A549 (cell line): Measurements from ENCODE around the gene WNT1. TPM values are rescaled to one million over a fixed set of nuclear protein-coding genes. Genes with fewer than 3 reads are reported as not detected.

Source experiments
- ATAC-seq, 2 experiments: fragments of 200-7000 bp in 1 of 2; fragments of >200 bp in 1 of 2; cut with Nextera tagmentation in 1 of 2; cut with Tn5 transposase in 1 of 2; 3 replicates each; pipeline versions ENCODE4 v1.8.0 to v1.9.1; 2018 to 2020; ENCODE audit warnings: mild to moderate bottlenecking in 1 of 2, moderate library complexity in 1 of 2
- CTCF ChIA-PET: fragments of 300-600 bp; sonication (Branson Sonifier 250); formaldehyde crosslinking; extraction: SDS; loops from one replicate; lab custom pipeline; 2021; ENCODE audit warnings: antibody characterized with exemption, inconsistent platforms; lab: Yijun Ruan, JAX
- POLR2A ChIA-PET: fragments of 350-600 bp; formaldehyde crosslinking; extraction: SDS; loops from one replicate; lab custom pipeline; 2021; ENCODE audit warnings: antibody characterized with exemption, inconsistent platforms; lab: Yijun Ruan, JAX
- DNase-seq, 2 experiments: peaks; one replicate each; pipeline versions ENCODE4 v3.0.0 to v3.0.0-alpha.2; 2011 to 2016; ENCODE audit warnings: low read depth in 1 of 2, low spot score in 1 of 2
- FAIRE-seq: peaks from 2 replicates; lab custom pipeline; 2011; peaks lifted over from hg19 to GRCh38; lab: Jason Lieb, UNC
- H3K27ac ChIP-seq, 2 experiments: fragments of >200 bp; sonication (Bioruptor Twin); formaldehyde crosslinking; 3 replicates each; pipeline ENCODE4 v1.5.1; 2016 to 2017
- H3K4me1 ChIP-seq: fragments of >200 bp; sonication (Bioruptor Twin); formaldehyde crosslinking; 3 replicates; pipeline ENCODE4 v1.6.1; 2016
- H3K4me2 ChIP-seq: fragments of >200 bp; sonication (Bioruptor Twin); formaldehyde crosslinking; 3 replicates; pipeline ENCODE4 v1.6.1; 2016
- H3K4me3 ChIP-seq: fragments of >200 bp; sonication (Bioruptor Twin); formaldehyde crosslinking; 3 replicates; pipeline ENCODE4 v1.5.1; 2016
- H3K9me3 ChIP-seq: fragments of >200 bp; sonication (Bioruptor Twin); formaldehyde crosslinking; 3 replicates; pipeline ENCODE4 v1.6.1; 2016
- BCL3 ChIP-seq: fragments of >200 bp; sonication (Bioruptor Twin); formaldehyde crosslinking; IDR thresholded peaks from 3 replicates; pipeline ENCODE4 v1.6.1; 2016
- CBX8 ChIP-seq: fragments of 200-600 bp; sonication (generic); IDR thresholded peaks from 2 replicates; pipeline ENCODE4 v1.6.1; 2016
- CEBPB ChIP-seq, 2 experiments: fragments of >200 bp in 1 of 2; sonication (Bioruptor Twin) in 1 of 2; formaldehyde crosslinking in 1 of 2; IDR thresholded peaks; 2 replicates each; pipeline ENCODE4 v1.6.1; 2012 to 2016
- CHD2 ChIP-seq: fragments of 150-350 bp; IDR thresholded peaks from 2 replicates; pipeline ENCODE4 v1.6.1; 2014; ENCODE audit warnings: low read length; ENCODE audit not compliant: partially characterized antibody
- CTCF ChIP-seq: fragments of >200 bp; sonication (Bioruptor Twin); formaldehyde crosslinking; IDR thresholded peaks from 3 replicates; pipeline ENCODE4 v1.5.1; 2016
- ESRRA ChIP-seq: fragments of 150-350 bp; IDR thresholded peaks from 2 replicates; pipeline ENCODE4 v1.6.1; 2014; ENCODE audit warnings: mild to moderate bottlenecking, low read length, borderline replicate concordance
- FOSL2 ChIP-seq, 2 experiments: fragments of 450-650 bp in 1 of 2; fragments of >200 bp in 1 of 2; sonication (Bioruptor Twin) in 1 of 2; formaldehyde crosslinking; IDR thresholded peaks; 2 replicates each; pipeline versions ENCODE4 v1.5.0 to v1.6.1; 2016 to 2020; ENCODE audit warnings: mild to moderate bottlenecking in 1 of 2, moderate library complexity in 1 of 2
- FOXS1 ChIP-seq: fragments of 250-450 bp; sonication (Bioruptor Pico); IDR thresholded peaks from 2 replicates; pipeline ENCODE4 v1.5.0; 2020; ENCODE audit warnings: mild to moderate bottlenecking, moderate library complexity
- HDAC2 ChIP-seq: fragments of 200-600 bp; sonication (generic); IDR thresholded peaks from 2 replicates; pipeline ENCODE4 v1.6.1; 2016
- HOXA7 ChIP-seq: fragments of 250-450 bp; sonication (Bioruptor Pico); IDR thresholded peaks from 2 replicates; pipeline ENCODE4 v1.5.0; 2020; ENCODE audit warnings: mild to moderate bottlenecking, moderate library complexity
- KDM1A ChIP-seq: fragments of 200-600 bp; sonication (generic); IDR thresholded peaks from 2 replicates; pipeline ENCODE4 v1.6.1; 2016; ENCODE audit warnings: low read depth, mild to moderate bottlenecking
- MYC ChIP-seq: IDR thresholded peaks from 2 replicates; pipeline ENCODE4 v1.6.1; 2012; ENCODE audit warnings: mild to moderate bottlenecking, inconsistent platforms, low read length, improper control_type of control experiment, borderline replicate concordance
- NR3C1 ChIP-seq: fragments of >200 bp; sonication (Bioruptor Twin); formaldehyde crosslinking; IDR thresholded peaks from 3 replicates; pipeline ENCODE4 v1.6.1; 2017
- PHF8 ChIP-seq: fragments of 200-600 bp; sonication (generic); IDR thresholded peaks from 2 replicates; pipeline ENCODE4 v1.6.1; 2016; ENCODE audit warnings: low read depth, mild to moderate bottlenecking, antibody characterized with exemption, moderate library complexity, borderline replicate concordance
- RAD21 ChIP-seq, 2 experiments: fragments of >200 bp in 1 of 2; sonication (Bioruptor Twin) in 1 of 2; formaldehyde crosslinking in 1 of 2; IDR thresholded peaks in 1 of 2; conservative IDR thresholded peaks in 1 of 2; 2 replicates in 1 of 2; 3 replicates in 1 of 2; pipeline ENCODE4 v1.6.1; 2012 to 2018; ENCODE audit warnings: inconsistent platforms in 1 of 2
- RARB ChIP-seq: fragments of 250-450 bp; sonication (Bioruptor Pico); IDR thresholded peaks from 2 replicates; pipeline ENCODE4 v1.8.0; 2021; ENCODE audit warnings: mild to moderate bottlenecking, moderate library complexity
- SMC3 ChIP-seq: fragments of >200 bp; sonication (Bioruptor Twin); formaldehyde crosslinking; IDR thresholded peaks from 3 replicates; pipeline ENCODE4 v1.6.1; 2018; ENCODE audit warnings: inconsistent platforms
- SREBF2 ChIP-seq: fragments of 450-650 bp; IDR thresholded peaks from 2 replicates; pipeline ENCODE4 v1.6.1; 2014; ENCODE audit warnings: mild to moderate bottlenecking, moderate library complexity
- ZC3H11A ChIP-seq: fragments of 450-650 bp; IDR thresholded peaks from 2 replicates; pipeline ENCODE4 v1.6.1; 2014; ENCODE audit warnings: antibody characterized with exemption, mild to moderate bottlenecking
- ZFP36 ChIP-seq: fragments of 450-650 bp; IDR thresholded peaks from 2 replicates; pipeline ENCODE4 v1.6.1; 2014; ENCODE audit warnings: borderline replicate concordance; ENCODE audit not compliant: partially characterized antibody
- WGBS: methylation state at CpG from one replicate; pipeline ENCODE4 v1.1.6; 2017; ENCODE audit errors: missing lambda C conversion rate; 5-methylcytosine and 5-hydroxymethylcytosine counted together
- polyA plus RNA-seq, 4 experiments: library from polyadenylated mRNA; depleted of rRNA in 3 of 4; stranded (reverse); fragments of >200 nt; fragmentation: RNase III in 1 of 4; extraction: RNeasy Plus Mini Kit Qiagen cat#74134 plus additional on column Dnase treatment in 1 of 4; gene quantifications; 2 replicates in 3 of 4; 3 replicates in 1 of 4; pipeline ENCODE4 v1.2.3, GENCODE V29; 2011 to 2017

Gene WNT1
- polyA plus RNA-seq, 2 of the 4 experiments (the other 2 are of a cell fraction), result not detected

GRCh38 chr12:48972952-48973483, 5.1 kb upstream of the WNT1 start (continued):
- TF ChIP-seq CEBPB (IDR thresholded peaks at IDR 0.05), result no peak
- no peak for TF ChIP-seq PHF8
- no peak for TF ChIP-seq SREBF2
- no peak for TF ChIP-seq NR3C1
- no peak for TF ChIP-seq FOXS1 (CRISPR knock-in tag)

- Histone ChIP-seq H3K9me3 (no peaks in the 10 kb centered on the region), H3K4me3 (no peak overlapping the region), H3K4me1 (peaks cover 26% of the 10 kb centered on the region), H3K4me2 (no peak overlapping the region), H3K27ac (no peak overlapping the region)
- DNase-seq (no peak), ATAC-seq (no peak), FAIRE-seq (no peak)
- WGBS, result 80% methylated on average over 12 of the region's 12 CpGs
- TF ChIP-seq CHD2 (no peak), RAD21 (conservative IDR thresholded peaks at IDR 0.05 in 1 of 2, IDR thresholded peaks at IDR 0.05 in 1 of 2) (no peak), ESRRA (no peak), KDM1A (no peak), ZFP36 (no peak), SMC3 (no peak), MYC (no peak), NR3C1 (no peak), ZC3H11A (no peak), CEBPB (IDR thresholded peaks at IDR 0.05) (no peak), HDAC2 (no peak), BCL3 (no peak), FOSL2 (IDR thresholded peaks at IDR 0.05) (no peak), FOSL2 (CRISPR knock-in tag; IDR thresholded peaks at IDR 0.05) (no peak), CBX8 (no peak), HOXA7 (CRISPR knock-in tag) (no peak)
- ChIA-PET CTCF (interaction anchor here (70.2 to 77.5 kb wide), 2 partner anchors 6 to 19 kb away, joined by 2584 read pairs; partner anchors contain the start of genes ARF3, DDN, FKBP11 and PRKAG1), POLR2A (interaction anchor here (1.2 kb wide), 1 partner anchor 14 kb away, joined by 3 read pairs; no protein-coding TSS in a partner anchor)
Observed at GRCh38 chr12:48973531-48973930, 4.6 kb upstream of the WNT1 start.

- no peak for FAIRE-seq
- peak in 1 of 2 experiments; percentile 52; a peak in 3 of 6 replicates for ATAC-seq
- DNase-seq, result peak in 1 of 2 experiments; percentile 56
Observed at GRCh38 chr12:48973941-48974673, 4.0 kb upstream of the WNT1 start.

More at GRCh38 chr12:48973941-48974673, 4.0 kb upstream of the WNT1 start:
- no peaks in the 10 kb centered on the region for H3K9me3 ChIP-seq
- ChIA-PET CTCF (interaction anchor here (1.3 to 77.5 kb wide), 3 partner anchors 6 to 121 kb away, joined by 5 to 2584 read pairs (median 2584); partner anchors contain the start of genes ARF3, DDN, FKBP11 and PRKAG1), POLR2A (no interaction called here)
- no peak overlapping the region for H3K27ac ChIP-seq
- H3K4me1 ChIP-seq, result peaks cover 20% of the 10 kb centered on the region
- H3K4me2 ChIP-seq, result no peak overlapping the region
- H3K4me3 ChIP-seq, result no peak overlapping the region
- TF ChIP-seq BCL3 (no peak), CTCF (peak; percentile 19; the same call in 2 of the 3 replicates), RARB (CRISPR knock-in tag) (no peak), HDAC2 (no peak), KDM1A (no peak), RAD21 (conservative IDR thresholded peaks at IDR 0.05 in 1 of 2, IDR thresholded peaks at IDR 0.05 in 1 of 2) (peak in 1 of 2 experiments; percentile 26; a peak in 1 of 5 replicates)
- WGBS, result 55% methylated on average over 18 of the region's 19 CpGs
